GM12878 (cell line): ENCODE measurements around the gene PILRB. TPM values are rescaled to one million over a fixed set of nuclear protein-coding genes. Genes with fewer than 3 reads are reported as not detected.

ENCODE experiments used
- ASH2L ChIP-seq: fragments of 300-600, 200-600 bp; sonication (generic); IDR thresholded peaks from 2 replicates; pipeline ENCODE4 v1.6.1; 2017; ENCODE audit warnings: low read depth, mild to moderate bottlenecking, borderline replicate concordance
- ATF7 ChIP-seq: fragments of 450-650 bp; IDR thresholded peaks from 2 replicates; pipeline ENCODE4 v1.6.1; 2016; ENCODE audit warnings: low read depth, mild to moderate bottlenecking
- CUX1 ChIP-seq: IDR thresholded peaks from 2 replicates; pipeline ENCODE4 v1.6.1; 2012; ENCODE audit warnings: improper control_type of control experiment, low read depth, low read length; ENCODE audit not compliant: insufficient replicate concordance
- EED ChIP-seq: sonication (generic); IDR thresholded peaks from 2 replicates; pipeline ENCODE4 v1.6.1; 2016; ENCODE audit warnings: antibody characterized with exemption, low read depth
- ESRRA ChIP-seq: IDR thresholded peaks from 2 replicates; pipeline ENCODE4 v1.6.1; 2012; ENCODE audit warnings: mild to moderate bottlenecking, low read length, improper control_type of control experiment
- KAT2A ChIP-seq: conservative IDR thresholded peaks from 2 replicates; pipeline ENCODE4 v1.6.1; 2011; ENCODE audit warnings: low read depth, low read length; ENCODE audit not compliant: control insufficient read depth
- MYB ChIP-seq: fragments of 150-350 bp; IDR thresholded peaks from 2 replicates; pipeline ENCODE4 v1.6.1; 2014; ENCODE audit warnings: mild to moderate bottlenecking, low read depth, low read length, borderline replicate concordance
- POLR2AphosphoS2 ChIP-seq: IDR thresholded peaks from 2 replicates; pipeline ENCODE4 v1.6.1; 2011; ENCODE audit warnings: low read depth, mild to moderate bottlenecking, low read length, improper control_type of control experiment, moderate library complexity
- RELA ChIP-seq: fragments of 450-650 bp; IDR thresholded peaks from 2 replicates; pipeline ENCODE4 v1.8.0; 2014; ENCODE audit warnings: borderline replicate concordance; ENCODE audit not compliant: partially characterized antibody
- RFX5 ChIP-seq: IDR thresholded peaks from 2 replicates; pipeline ENCODE4 v1.6.1; 2011; ENCODE audit warnings: low read depth, low read length, improper control_type of control experiment
- SMC3 ChIP-seq: IDR thresholded peaks from 2 replicates; pipeline ENCODE4 v1.6.1; 2011; ENCODE audit warnings: low read length, improper control_type of control experiment, borderline replicate concordance
- SRF ChIP-seq, 2 experiments: IDR thresholded peaks; 2 replicates each; pipeline ENCODE4 v1.6.1; 2011; ENCODE audit warnings: low read depth in 2 of 2, low read length in 2 of 2, mild to moderate bottlenecking in 1 of 2, moderate library complexity in 1 of 2
- SUZ12 ChIP-seq: fragments of 200-600 bp; sonication (generic); IDR thresholded peaks from one replicate; pipeline ENCODE4 v1.6.1; 2018; ENCODE audit warnings: antibody characterized with exemption, mild to moderate bottlenecking; ENCODE audit not compliant: unreplicated experiment
- ZBTB33 ChIP-seq: fragments of 450-650 bp; IDR thresholded peaks from 2 replicates; pipeline ENCODE4 v1.6.1; 2017; ENCODE audit warnings: mild to moderate bottlenecking
- ZNF622 ChIP-seq: fragments of 450-650 bp; IDR thresholded peaks from 2 replicates; pipeline ENCODE4 v1.6.1; 2017; ENCODE audit warnings: mild to moderate bottlenecking, inconsistent platforms
- polyA plus RNA-seq, 11 experiments: library from polyadenylated mRNA; depleted of rRNA in 4 of 11; unstranded in 6 of 11; stranded (reverse) in 5 of 11; fragments of >200 nt; fragmentation: Nextera tagmentation in 4 of 11; fragmentation: Illumina TruSeq in 1 of 11; extraction: Ambion mirVana in 4 of 11; extraction: Trizol in 1 of 11; gene quantifications; 1 replicate in 1 of 11; 2 replicates in 10 of 11; pipeline versions ENCODE4 v1.2.1 to v1.2.3, GENCODE V29; 2011 to 2016; ENCODE audit warnings: inconsistent platforms in 2 of 11, missing spikeins in 2 of 11, low read depth in 1 of 11
- total RNA-seq, 4 experiments: library from RNA; depleted of rRNA in 3 of 4; stranded (reverse); fragments of >200 nt in 3 of 4; fragmentation: Illumina TruSeq in 1 of 4; extraction: Trizol in 1 of 4; gene quantifications; 2 replicates each; pipeline versions ENCODE4 v1.2.1 to v1.2.3, GENCODE V29; 2013 to 2021
- TF ChIP-seq, protein P1 (sequence below): fragments of 450-650 bp; conservative IDR thresholded peaks from 2 replicates; pipeline ENCODE4 v1.6.1; 2017; ENCODE audit warnings: mild to moderate bottlenecking, moderate library complexity
- TF ChIP-seq, protein P2 (sequence below): fragments of 450-650 bp; IDR thresholded peaks from 2 replicates; pipeline ENCODE4 v1.6.1; 2016; ENCODE audit warnings: mild to moderate bottlenecking
- TF ChIP-seq, protein P3 (sequence below): IDR thresholded peaks from 2 replicates; pipeline ENCODE4 v1.6.1; 2011; ENCODE audit warnings: borderline replicate concordance, low read depth, mild to moderate bottlenecking, moderate library complexity, low read length; ENCODE audit not compliant: insufficient read depth, poor library complexity, severe bottlenecking

Gene PILRB
- total and polyA plus RNA-seq, 10 of the 15 experiments (the other 5 are each of a cell fraction or from before 2014, with no cell fraction given), result 2.6 to 50.3 (median 22.0) TPM

GRCh38 chr7:100369105-100369504, 11.2 kb downstream of the PILRB start (continued):
- no peak for TF ChIP-seq CUX1
- TF ChIP-seq EED, result peak; percentile 64
- TF ChIP-seq, protein P1, sequence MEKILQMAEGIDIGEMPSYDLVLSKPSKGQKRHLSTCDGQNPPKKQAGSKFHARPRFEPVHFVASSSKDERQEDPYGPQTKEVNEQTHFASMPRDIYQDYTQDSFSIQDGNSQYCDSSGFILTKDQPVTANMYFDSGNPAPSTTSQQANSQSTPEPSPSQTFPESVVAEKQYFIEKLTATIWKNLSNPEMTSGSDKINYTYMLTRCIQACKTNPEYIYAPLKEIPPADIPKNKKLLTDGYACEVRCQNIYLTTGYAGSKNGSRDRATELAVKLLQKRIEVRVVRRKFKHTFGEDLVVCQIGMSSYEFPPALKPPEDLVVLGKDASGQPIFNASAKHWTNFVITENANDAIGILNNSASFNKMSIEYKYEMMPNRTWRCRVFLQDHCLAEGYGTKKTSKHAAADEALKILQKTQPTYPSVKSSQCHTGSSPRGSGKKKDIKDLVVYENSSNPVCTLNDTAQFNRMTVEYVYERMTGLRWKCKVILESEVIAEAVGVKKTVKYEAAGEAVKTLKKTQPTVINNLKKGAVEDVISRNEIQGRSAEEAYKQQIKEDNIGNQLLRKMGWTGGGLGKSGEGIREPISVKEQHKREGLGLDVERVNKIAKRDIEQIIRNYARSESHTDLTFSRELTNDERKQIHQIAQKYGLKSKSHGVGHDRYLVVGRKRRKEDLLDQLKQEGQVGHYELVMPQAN, result 0 out of 2 replicates have a peak, but pooled peaks have one; percentile 18
- TF ChIP-seq MYB, result no peak
- TF ChIP-seq SMC3, result no peak
- peak; percentile 55 for TF ChIP-seq RELA
- TF ChIP-seq KAT2A, result no peak
- TF ChIP-seq SUZ12, result no peak
- no peak for TF ChIP-seq ASH2L
- TF ChIP-seq RFX5, result no peak
- TF ChIP-seq ESRRA, result no peak
- no peak for TF ChIP-seq ZBTB33
- TF ChIP-seq ATF7, result peak; percentile 96
- no peak for TF ChIP-seq POLR2AphosphoS2
- TF ChIP-seq, protein P2, sequence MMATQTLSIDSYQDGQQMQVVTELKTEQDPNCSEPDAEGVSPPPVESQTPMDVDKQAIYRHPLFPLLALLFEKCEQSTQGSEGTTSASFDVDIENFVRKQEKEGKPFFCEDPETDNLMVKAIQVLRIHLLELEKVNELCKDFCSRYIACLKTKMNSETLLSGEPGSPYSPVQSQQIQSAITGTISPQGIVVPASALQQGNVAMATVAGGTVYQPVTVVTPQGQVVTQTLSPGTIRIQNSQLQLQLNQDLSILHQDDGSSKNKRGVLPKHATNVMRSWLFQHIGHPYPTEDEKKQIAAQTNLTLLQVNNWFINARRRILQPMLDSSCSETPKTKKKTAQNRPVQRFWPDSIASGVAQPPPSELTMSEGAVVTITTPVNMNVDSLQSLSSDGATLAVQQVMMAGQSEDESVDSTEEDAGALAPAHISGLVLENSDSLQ, result peak; percentile 82
- no peak for TF ChIP-seq ZNF622
- no peak for TF ChIP-seq SRF (IDR thresholded peaks at IDR 0.05; ENCODE audit: low read depth in 2 of 2, low read length in 2 of 2)
- TF ChIP-seq, protein P3, sequence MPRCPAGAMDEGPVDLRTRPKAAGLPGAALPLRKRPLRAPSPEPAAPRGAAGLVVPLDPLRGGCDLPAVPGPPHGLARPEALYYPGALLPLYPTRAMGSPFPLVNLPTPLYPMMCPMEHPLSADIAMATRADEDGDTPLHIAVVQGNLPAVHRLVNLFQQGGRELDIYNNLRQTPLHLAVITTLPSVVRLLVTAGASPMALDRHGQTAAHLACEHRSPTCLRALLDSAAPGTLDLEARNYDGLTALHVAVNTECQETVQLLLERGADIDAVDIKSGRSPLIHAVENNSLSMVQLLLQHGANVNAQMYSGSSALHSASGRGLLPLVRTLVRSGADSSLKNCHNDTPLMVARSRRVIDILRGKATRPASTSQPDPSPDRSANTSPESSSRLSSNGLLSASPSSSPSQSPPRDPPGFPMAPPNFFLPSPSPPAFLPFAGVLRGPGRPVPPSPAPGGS, result peak; percentile 50
